ENCODE measurements around the gene MACROD2.
"Not testable (repeated sequence)": the region's sequence is repeated elsewhere in the genome, so short reads cannot be mapped to it uniquely, and the experiment has no call there.

The MACROD2 gene

DNA sequence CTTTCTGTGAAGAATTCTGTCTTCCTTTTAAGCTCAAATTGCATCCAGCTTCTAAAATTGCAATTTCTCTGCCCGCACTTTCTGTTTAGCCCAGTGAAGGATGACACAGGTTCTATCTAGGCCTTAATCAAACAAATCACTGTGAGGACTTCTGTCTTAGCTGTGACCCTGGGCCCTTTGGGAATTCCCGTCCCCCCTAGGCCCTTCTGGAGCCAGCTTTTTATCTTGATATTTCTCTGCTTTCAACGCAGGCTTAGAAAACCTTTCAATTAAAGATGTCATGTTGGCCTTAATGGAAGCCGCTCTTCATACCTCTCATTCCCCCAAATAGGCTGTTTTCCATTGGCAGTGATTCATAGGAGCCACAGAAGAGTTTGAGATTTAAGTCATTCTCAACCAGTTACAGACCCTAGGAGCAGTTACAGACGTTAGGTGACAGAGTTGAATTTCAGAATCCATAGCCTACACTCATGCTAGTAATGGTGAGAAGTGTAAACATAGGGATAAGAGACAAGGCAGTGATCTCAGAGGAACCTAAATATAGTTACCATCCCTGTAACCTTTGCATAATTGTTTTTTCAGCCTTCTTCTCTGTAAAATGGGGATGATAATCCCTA lies 416.9 kb downstream of the MACROD2 start:
- no peak for DNase-seq (ENCODE audit: low spot score)

DNA sequence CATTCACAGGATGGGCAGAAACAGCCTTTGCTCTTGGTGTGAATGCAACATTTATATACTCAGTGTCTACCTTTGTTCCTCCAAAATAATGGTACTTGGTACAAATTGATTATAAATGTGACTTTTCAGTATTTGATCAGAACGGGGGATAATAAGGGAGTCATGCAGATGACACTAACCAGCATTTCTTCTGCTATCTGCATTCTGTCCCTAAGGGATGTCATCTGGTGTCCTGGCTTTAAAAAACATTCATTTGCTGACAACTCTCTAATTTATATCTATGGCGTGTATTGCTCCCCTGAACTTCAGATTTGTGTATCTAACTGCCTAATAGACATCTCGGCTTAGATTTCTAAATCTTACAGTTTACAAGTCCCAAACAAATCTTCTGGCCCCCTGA lies 418.5 kb downstream of the MACROD2 start:
- DNase-seq (ENCODE audit: low spot score), result no peak

DNA sequence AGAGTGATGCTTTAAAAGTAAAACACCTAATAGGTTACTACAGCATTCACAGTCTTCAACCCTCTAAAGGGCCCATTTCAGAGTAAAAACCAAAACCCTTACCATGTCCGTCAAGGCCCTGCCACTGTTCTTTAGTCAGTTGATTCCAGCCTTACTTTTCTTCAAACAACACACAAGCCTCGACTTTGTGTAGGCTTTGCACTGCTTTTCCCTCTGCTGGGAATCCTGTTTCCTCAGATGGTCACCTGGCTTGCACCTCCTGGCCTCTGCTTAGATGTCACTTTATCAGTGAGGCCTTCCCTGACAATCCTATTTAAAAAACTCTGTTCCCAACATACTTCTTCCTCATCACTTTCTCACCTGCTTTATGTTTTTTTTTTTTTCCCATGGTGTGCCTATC lies 419.2 kb downstream of the MACROD2 start:
- no peak for DNase-seq (ENCODE audit: low spot score)

DNA sequence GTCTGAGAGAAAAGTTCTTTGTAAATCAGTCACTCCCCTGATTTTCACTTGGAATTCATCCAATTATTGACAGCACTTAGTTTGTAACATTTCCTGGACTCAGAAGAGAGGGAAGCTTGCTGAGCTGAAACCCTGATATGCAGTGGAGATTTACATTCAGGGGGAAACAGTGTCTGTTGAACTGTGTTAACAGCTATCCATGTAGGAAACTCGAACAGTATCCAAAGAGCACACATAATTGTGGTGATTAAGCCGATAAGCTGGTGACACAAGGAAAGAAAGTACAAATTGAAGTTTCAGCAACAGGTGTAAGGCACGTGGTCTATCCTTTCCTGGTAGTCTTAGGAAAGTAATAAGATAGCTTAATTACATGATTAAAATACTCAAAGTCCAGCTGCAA lies 420.2 kb downstream of the MACROD2 start:
- peak; percentile 61 for DNase-seq (ENCODE audit: low spot score)

DNA sequence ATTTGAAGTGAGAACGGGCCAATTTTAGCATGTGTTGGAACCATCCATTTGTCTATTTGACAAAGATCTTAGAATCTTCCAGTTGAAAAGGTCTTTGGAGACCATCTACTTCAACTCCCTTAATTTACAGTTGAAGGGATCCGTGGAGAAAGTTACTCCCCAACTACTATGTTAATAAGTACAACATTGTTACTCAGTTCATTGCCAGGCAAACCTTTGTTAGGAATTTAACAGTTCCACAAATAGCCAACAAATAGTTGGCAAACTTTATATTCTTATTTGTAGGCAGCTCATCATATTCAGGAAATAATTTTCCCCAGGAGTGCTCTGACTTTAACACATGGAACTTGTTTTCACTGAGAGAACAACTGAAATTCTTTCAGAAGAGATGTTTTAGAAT lies 423.1 kb downstream of the MACROD2 start:
- DNase-seq (ENCODE audit: low spot score), result no peak

DNA sequence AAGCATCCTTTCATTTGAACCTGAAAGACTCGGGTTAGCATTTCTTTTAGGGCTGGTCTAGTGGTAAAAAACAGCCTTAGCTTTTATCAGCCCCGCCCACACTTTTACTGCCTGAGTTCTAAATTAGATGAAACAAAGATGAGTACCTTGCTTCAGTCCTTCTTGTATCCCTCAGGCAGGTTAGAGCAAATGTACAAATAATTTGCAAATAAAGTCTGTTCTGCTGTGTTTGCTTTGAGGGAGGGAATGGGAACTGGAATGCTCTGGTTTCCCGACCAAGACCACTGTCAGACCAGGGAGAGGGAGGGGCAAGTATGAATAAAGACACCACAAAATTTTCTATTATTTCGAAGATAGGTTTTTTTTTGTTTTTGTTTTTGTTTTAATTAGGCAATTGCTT lies 427.6 kb downstream of the MACROD2 start:
- DNase-seq (ENCODE audit: low spot score), result no peak

DNA sequence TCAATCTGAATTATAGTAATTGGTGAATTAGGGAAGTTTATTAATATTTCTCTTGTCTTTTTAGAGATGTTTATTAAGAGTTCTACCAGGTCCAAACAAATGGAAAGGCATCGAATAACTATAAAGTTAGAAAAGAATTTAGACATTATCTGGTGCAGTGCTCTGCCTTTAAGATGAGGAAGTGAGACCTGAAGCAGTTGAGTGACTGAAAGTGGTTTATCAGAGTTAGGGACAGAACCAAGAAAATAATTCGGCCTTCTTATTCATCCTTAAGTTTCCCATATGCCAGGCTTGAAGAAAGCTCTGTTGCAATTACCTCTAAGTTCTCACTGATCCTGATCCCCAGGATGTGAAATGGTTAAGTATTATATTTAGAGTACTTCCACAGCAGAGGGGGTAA lies 436.3 kb downstream of the MACROD2 start:
- no peak for DNase-seq (ENCODE audit: low spot score)

DNA sequence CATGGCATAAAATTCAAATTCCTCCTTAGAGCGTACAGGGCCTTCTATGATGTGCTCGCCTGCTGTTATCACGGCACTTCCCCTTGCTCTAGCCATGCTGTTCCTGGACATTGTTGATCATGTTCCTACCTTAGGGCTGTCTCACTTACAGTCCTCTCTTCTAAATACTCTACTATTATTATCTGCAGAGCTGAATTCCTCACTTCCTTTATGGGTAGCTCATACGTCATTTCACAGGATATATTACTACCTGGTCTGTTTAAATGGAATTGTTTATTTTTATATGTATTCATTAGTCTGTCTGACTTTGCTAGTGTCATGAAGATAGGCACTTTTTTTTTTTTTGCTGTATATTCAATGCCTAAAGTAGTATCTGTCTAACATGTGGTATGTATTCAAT lies 436.8 kb downstream of the MACROD2 start:
- no peak for DNase-seq (ENCODE audit: low spot score)

DNA sequence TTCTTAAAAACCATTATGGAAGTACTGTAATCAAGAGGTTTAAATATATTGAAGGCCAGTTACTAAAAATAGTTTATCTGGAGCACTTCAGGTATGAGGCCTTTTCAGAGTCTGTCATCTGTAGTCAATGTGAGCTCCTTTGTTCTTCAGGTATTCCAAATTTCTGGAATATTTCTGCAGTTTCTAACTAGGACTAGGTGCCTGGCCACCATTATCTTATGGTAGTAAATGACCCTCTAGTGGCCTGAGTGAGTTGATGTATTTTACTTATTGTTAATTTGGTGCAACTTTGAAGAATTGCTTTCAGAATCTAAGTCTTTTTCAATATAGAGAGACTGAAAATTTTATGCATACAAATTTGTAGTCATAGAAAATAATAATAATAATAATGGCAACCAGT lies 437.3 kb downstream of the MACROD2 start:
- no peak for DNase-seq (ENCODE audit: low spot score)

DNA sequence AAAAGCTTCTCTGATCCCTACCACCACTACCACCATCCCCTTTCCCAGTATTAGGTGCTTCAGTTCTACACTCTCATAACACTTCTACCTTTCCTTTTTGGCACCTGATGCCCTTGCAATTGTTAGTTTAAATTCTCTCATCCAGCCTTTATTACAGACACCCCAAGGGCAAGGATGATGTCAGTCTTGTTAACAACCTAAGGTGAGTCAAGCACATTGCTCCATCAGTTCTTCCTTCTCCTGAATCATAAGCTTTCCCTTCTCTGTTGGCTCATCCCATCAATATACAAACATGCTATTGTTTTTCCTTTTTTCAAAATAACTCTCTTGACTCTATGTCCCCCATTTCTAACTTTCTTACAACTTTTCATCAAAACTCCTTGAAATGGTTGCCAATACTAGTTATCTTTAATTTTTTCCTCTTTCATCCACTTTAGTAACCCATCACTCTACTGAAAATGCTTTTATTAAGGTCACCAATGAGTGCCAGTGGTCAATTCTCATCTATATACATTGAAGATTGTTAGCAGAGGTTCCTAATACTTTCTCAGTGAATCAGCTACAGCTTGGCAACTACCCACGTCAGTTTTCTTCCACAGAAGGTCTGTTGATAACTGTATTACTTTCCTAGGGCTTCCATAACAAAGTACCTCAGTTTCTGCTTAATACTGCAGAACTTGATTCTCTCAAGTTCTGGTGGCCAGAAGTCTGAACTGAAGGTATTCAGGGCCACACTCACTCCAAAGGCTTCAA lies 439.2 kb downstream of the MACROD2 start:
- peak; percentile 78 for DNase-seq (ENCODE audit: low spot score)

DNA sequence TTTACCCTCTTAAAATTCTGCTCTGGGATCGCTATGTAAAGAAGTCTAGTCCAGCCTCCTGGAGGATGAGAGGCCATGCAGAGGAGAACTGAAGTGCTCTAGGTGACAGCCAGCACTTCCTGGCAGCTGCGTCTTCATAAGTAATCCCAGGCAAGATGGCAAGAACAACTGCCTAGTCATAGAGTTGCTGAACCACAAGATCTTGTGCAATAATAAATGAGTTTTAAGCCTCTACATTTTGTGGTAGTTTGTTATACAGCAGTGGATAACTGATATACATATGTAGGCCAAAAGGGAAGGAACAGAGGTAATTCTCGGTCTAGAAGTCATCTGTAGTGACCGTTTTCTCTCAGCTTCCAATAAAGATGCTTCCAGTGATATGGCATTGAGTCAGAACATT lies 445.9 kb downstream of the MACROD2 start:
- DNase-seq (ENCODE audit: low spot score), result no peak

DNA sequence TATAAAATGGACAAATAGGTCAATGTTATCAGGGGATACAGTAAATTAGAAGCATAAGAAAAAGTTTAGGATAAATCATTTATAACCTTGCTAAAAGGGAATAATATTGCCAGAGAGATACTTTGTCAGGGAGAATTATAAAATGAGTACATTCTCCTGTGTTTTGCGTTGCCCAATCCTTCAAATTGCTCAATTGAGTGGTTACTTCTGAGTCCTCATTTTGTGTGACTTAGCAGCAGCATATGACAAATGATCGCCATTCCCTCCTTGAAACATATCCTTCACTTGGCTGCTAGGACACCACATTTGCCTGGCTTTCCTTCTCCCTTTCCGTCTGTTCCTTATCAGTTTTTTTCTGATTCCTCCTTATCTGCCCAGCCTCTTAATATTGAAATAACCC lies 448.8 kb downstream of the MACROD2 start:
- no peak for DNase-seq (ENCODE audit: low spot score)

DNA sequence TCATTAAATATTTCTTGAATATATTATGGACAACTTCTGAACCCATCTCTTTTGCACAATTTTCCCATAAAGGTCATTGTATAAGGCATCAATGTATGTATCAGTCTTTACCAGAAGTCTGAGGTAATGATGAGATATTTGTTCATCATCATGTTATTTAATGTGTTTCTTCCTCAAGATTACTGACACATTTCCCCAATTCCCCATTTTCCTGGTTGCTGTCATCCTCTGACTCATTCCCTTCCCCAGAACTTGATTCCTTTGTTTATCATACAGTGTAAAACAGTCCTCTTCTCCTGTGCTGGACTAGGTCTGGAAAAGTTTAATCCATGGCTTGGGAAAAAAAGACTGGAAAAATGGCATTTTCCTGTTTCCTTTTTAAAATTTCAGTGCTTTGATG lies 450.0 kb downstream of the MACROD2 start:
- peak; percentile 84 for DNase-seq (ENCODE audit: low spot score)

DNA sequence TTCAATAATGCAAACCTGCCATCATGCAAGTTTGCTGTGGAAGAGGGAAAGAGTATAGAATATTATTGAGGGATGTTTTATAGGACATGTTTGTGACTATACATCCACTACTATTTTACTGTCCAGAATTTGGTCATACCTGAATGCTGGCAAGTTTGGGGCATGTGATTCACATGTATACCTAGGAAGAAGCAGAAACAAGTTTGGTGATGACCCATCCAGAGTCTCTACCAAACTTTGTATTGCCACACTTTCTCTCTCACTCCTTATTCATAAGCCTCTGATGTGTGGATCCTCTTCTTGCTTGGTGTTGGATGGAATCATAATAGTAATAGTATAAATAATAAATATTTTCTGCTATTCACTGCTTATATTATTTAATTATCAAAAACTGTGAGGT lies 450.6 kb downstream of the MACROD2 start:
- DNase-seq (ENCODE audit: low spot score), result peak; percentile 10

DNA sequence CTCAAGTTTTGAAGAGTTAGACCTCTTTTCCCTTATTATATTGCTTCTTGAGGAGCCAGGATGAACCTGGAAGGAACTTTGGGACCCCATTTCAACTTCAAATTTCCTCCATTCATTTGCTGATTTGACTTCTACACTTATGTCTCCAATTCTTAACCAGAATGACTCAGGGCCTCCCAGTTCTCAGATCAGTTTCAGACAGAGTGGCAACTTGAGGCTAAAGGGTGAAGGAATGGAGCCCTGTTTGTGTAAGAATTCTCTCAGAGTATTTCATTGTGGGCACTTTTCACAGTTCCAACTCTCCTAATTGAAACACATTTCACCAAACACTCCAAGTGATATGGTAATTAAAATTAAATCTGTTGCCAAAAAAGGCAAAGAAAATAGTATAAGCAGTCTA lies 451.1 kb downstream of the MACROD2 start:
- DNase-seq (ENCODE audit: low spot score), result peak; percentile 37

DNA sequence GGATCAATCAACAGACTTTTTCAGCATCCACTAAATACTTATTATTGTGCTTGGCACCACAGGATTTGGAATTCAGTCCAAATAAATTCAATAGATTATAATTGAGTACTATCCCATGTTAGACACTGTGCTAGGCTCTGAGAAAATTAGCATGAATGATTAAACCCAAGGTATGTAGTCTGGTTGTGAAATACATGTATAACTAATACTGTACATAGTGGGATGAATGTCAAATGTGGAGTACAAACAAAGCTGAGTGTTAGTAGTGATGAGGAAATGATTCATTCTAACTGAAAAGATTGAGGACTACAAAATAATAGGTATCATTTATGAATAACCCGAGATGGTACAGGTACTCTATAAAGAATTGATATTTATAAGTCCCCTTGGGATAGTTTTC lies 454.0 kb downstream of the MACROD2 start:
- peak; percentile 63 for DNase-seq (ENCODE audit: low spot score)

DNA sequence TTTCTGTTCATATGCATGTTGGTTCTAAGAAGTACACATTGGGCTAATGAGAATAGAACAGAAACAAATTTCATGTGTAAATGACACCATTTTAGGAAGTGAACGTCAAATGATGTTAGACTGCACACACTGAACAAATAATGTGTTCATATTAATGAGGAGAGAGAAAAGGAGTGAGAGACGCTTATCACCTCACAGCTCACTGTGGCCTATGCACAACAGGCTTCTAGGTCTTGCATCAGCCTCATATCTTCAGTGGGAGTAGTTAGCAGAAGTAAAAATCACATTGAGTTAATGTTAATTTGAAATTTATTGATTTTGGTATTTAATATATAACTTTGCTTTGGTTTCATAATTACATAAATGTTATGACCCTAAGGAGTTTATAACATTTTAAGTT lies 454.9 kb downstream of the MACROD2 start:
- DNase-seq (ENCODE audit: low spot score), result no peak

DNA sequence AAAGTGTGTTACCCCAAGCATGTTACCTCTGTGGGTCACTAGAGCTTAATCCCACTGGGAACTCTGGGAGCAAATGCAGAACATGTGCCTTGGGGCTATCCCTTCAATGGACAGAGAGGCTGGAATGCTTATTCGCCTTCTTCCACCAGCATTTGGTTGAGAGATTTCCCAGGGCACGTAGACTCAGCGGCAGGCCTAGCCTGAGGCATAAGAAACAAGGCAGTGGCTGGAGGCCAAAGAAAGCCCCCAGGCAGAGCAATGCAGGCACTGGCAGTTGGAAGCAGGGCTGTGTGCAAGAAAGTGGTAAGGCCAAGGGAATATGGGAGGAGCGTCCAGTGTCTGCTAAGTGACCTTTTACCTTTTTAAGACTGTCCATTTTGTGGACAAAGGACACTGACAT lies 456.1 kb downstream of the MACROD2 start:
- no peak for DNase-seq (ENCODE audit: low spot score)

DNA sequence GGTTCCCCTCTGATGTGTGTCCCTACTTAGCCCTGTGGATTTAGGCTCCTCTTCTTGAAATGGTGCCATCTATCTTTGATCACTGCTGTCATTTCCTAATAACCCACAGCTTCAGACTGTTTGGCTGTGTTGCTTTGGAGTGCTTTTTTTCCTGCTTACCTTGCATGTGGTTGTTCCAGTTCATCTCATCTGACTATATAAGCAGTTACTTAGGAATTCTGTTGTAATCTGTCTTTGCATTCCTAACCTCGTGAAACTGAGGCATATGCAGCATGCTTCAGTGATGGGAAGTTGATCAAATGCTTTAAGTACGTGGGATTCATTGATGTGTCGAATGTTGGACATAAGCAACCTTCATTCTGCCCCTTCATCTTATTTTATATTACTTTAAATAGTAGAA lies 457.9 kb downstream of the MACROD2 start:
- peak; percentile 80 for DNase-seq (ENCODE audit: low spot score)

DNA sequence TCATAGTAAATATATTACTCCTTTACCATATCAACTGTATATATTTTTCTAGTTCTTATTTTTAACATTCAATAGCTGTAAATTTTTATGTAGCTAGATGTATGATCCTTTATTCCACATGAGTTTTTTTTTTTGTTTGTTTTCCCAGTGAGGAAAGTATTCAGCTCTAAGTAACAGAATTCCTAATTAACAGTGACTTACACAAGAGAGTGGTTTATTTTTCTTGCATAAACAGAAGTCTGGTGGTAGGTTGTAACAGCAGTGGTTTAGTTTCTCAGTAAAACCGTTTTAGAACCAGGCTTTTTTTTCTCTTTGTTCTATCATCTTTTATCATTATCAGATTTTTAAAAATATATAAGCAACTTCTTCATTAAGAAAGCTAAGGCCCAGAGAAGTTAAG lies 459.0 kb downstream of the MACROD2 start:
- DNase-seq (ENCODE audit: low spot score), result no peak

DNA sequence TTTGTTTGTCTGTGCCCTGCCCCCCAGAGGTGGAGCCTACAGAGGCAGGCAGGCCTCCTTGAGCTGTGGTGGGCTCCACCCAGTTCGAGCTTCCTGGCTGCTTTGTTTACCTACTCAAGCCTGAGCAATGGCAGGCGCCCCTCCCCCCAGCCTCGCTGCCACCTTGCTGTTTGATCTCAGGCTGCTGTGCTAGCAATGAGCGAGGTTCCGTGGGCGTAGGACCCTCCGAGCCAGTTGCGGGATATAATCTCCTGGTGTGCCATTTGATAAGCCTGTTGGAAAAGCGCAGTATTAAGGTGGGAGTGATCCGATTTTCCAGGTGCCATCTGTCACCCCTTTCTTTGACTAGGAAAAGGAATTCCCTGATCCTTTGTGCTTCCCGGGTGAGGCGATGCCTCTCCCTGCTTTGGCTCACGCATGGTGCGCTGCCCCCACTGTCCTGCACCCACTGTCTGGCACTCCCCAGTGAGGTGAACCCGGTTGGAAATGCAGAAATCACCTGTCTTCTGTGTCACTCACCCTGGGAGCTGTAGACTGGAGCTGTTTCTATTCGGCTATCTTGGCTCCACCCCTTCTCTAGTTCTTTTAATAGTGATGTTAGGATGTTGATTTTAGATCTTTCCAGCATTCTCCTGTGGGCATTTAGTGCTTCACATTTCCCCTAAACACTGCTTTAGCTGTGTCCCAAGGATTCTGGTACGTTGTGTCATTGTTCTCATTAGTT lies 471.9 kb downstream of the MACROD2 start:
- DNase-seq (ENCODE audit: low spot score), result not testable (repeated sequence)

DNA sequence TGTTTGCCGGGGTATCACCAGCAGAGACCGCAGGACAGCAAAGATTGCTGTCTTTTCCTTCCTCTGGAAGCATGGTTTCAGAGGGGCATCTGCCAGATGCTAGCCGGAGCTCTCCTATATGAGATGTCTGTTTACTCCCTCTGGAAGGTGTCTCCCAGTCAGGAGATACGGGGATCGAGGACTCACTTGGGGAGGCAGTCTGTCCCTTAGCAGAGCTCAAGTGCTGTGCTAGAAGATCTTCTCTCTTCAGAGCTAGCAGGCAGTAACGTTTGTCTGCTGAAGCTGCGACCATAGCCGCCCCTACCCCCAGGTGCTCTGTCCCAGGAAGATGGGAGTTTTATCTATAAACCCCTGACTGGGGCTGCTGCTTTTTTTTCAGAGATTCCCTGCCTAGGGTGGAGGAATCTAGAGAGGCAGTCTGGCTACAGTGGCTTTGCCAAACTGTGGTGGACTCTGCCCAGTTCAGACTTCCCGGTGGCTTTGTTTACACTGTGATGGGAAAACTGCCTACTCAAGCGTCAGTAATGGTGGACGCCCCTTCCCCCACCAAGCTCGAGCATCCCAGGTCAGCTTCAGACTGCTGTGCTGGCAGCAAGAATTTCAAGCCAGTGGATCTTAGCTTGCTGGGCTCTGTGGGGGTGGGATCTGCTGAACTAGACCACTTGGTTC lies 475.0 kb downstream of the MACROD2 start:
- no peak for DNase-seq (ENCODE audit: low spot score)

Data from kidney tubule cell (primary cell).